Measurements from ENCODE around the gene C10orf90. TPM values are rescaled to one million over a fixed set of nuclear protein-coding genes. Genes with fewer than 3 reads are reported as not detected.

Gene C10orf90
- total and polyA plus RNA-seq, 2 donors (not counting 3 experiments of a cell fraction or from before 2014, with no cell fraction given): not detected

- FAIRE-seq: no peak
- H3K27me3 ChIP-seq (ENCODE audit: control insufficient read depth in 2 of 2, insufficient read depth in 2 of 2, low read length in 2 of 2): no peaks in the 10 kb centered on the region
- ChIA-PET CTCF (no interaction called here), POLR2A (no interaction called here)
- no peak for DNase-seq (ENCODE audit: low read depth, low spot score)
- H3K36me3 ChIP-seq (ENCODE audit: control insufficient read depth in 2 of 2, extremely low read depth in 1 of 2, insufficient read depth in 2 of 2, low read length in 2 of 2): no peaks in the 10 kb centered on the region
- H3K4me2 ChIP-seq (ENCODE audit: insufficient read depth, low read length): no peak overlapping the region
- H3K9ac ChIP-seq (replicated peaks; ENCODE audit: extremely low read depth, insufficient read depth, low read length): no peak overlapping the region
- no peaks in the 10 kb centered on the region for H4K20me1 ChIP-seq (replicated peaks; ENCODE audit: control insufficient read depth, extremely low read depth, insufficient read depth, low read length)
- peaks cover 3% of the 10 kb centered on the region for H3K9me3 ChIP-seq (replicated peaks; ENCODE audit: control insufficient read depth, insufficient read depth, low read length)
- dilution Hi-C loops (cut with MboI; ENCODE audit: extremely low pct_ligation_motif_present, low sequenced_read_pairs): no loop called here
- BruUV-seq (replicated peaks): no TSS peak
- no peak for TF ChIP-seq POLR2A (IDR thresholded peaks at IDR 0.05; ENCODE audit: low read depth, low read length)
- no peak for TF ChIP-seq JUN (IDR thresholded peaks at IDR 0.05; ENCODE audit: borderline replicate concordance, insufficient read depth, insufficient read length, low read depth)
- no peak for TF ChIP-seq MYC (IDR thresholded peaks at IDR 0.05; ENCODE audit: low read depth, low read length)
- TF ChIP-seq EZH2 (IDR thresholded peaks at IDR 0.05; ENCODE audit: borderline replicate concordance, low read depth, low read length, severe bottlenecking): no peak
- TF ChIP-seq POLR2AphosphoS5 (IDR thresholded peaks at IDR 0.05; ENCODE audit: insufficient read depth, low read depth, low read length): no peak
- TF ChIP-seq MAX (IDR thresholded peaks at IDR 0.05; ENCODE audit: insufficient read depth, insufficient read length): no peak
- no peak for TF ChIP-seq GATA2 (IDR thresholded peaks at IDR 0.05; ENCODE audit: insufficient read depth, insufficient read length, low read depth, low read length)
- no peak for TF ChIP-seq FOS (IDR thresholded peaks at IDR 0.05; ENCODE audit: borderline replicate concordance, insufficient read depth, low read length)
- TF ChIP-seq CTCF (IDR thresholded peaks at IDR 0.05; ENCODE audit: extremely low read depth in 1 of 2, insufficient read depth in 1 of 2, low read depth in 1 of 2, low read length in 2 of 2): no peak
- no peak overlapping the region for H3K27ac ChIP-seq (ENCODE audit: insufficient read depth, low read depth, low read length)
- H3K4me1 ChIP-seq (ENCODE audit: control insufficient read depth, extremely low read depth, insufficient read depth, low read length): no peaks in the 10 kb centered on the region
- no peak overlapping the region for H2AFZ ChIP-seq (ENCODE audit: low read depth, low read length)
- intact Hi-C loops (cut with micrococcal nuclease): no loop called here
- no peaks in the 10 kb centered on the region for H3K79me2 ChIP-seq (ENCODE audit: control insufficient read depth, insufficient read depth, low read length)
- no peak overlapping the region for H3K4me3 ChIP-seq (replicated peaks in 1 of 3; ENCODE audit: insufficient read depth in 1 of 3, low read depth in 1 of 3, low read length in 3 of 3)
- no peaks in the 10 kb centered on the region for H3K9me1 ChIP-seq (replicated peaks; ENCODE audit: control insufficient read depth, extremely low read depth, insufficient read depth, low read length)
Measured at GRCh38 chr10:126675656-126676438, 5.4 kb upstream of the C10orf90 start.
